Upper lobe of left lung (tissue), 4 donors: ENCODE results near the gene PKNOX2.

Experiments used
- EP300 ChIP-seq, 4 donors: sonication (generic); formaldehyde crosslinking; IDR thresholded peaks; one replicate each; pipeline ENCODE4 v1.5.1; 2017; ENCODE audit warnings: antibody characterized with exemption in 4 of 4, control low read depth in 2 of 4
- POLR2A ChIP-seq, 4 donors: fragments of 450-650 bp; IDR thresholded peaks; one replicate each; pipeline ENCODE4 v1.5.1; 2016 to 2017; ENCODE audit warnings: antibody characterized with exemption in 4 of 4, mild to moderate bottlenecking in 2 of 4
- POLR2AphosphoS5 ChIP-seq, 2 donors: sonication (generic); formaldehyde crosslinking; IDR thresholded peaks; one replicate each; pipeline ENCODE4 v1.5.1; 2017; ENCODE audit warnings: antibody characterized with exemption in 2 of 2
- TF ChIP-seq, protein P1 (sequence below), 6 experiments: fragments of 450-650 bp in 4 of 6; fragments of 200-600 bp in 2 of 6; sonication (generic) in 2 of 6; IDR thresholded peaks; one replicate each; pipeline ENCODE4 v1.5.1; 2016 to 2019; ENCODE audit warnings: antibody characterized with exemption in 6 of 6

GRCh38 chr11:125476721-125477120, 312.2 kb downstream of the PKNOX2 start:
- TF ChIP-seq POLR2A (IDR thresholded peaks at IDR 0.05) (no peak), EP300 (IDR thresholded peaks at IDR 0.05) (no peak), POLR2AphosphoS5 (IDR thresholded peaks at IDR 0.05) (no peak)
- TF ChIP-seq, protein P1, sequence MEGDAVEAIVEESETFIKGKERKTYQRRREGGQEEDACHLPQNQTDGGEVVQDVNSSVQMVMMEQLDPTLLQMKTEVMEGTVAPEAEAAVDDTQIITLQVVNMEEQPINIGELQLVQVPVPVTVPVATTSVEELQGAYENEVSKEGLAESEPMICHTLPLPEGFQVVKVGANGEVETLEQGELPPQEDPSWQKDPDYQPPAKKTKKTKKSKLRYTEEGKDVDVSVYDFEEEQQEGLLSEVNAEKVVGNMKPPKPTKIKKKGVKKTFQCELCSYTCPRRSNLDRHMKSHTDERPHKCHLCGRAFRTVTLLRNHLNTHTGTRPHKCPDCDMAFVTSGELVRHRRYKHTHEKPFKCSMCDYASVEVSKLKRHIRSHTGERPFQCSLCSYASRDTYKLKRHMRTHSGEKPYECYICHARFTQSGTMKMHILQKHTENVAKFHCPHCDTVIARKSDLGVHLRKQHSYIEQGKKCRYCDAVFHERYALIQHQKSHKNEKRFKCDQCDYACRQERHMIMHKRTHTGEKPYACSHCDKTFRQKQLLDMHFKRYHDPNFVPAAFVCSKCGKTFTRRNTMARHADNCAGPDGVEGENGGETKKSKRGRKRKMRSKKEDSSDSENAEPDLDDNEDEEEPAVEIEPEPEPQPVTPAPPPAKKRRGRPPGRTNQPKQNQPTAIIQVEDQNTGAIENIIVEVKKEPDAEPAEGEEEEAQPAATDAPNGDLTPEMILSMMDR (IDR thresholded peaks at IDR 0.05) = no peak
